ENCODE data around the gene CCDC50. TPM values are rescaled to one million over a fixed set of nuclear protein-coding genes. Genes with fewer than 3 reads are reported as not detected.

CCDC50 gene
- total RNA-seq, 1 experiment from 2014 or later, result 21.0 TPM

- Mint-ChIP-seq H3K4me3 (no peak overlapping the region), H3K27me3 (ENCODE audit: low read depth) (no peaks in the 10 kb centered on the region; the same call in 1 of the 2 replicates), H3K27ac (no peak overlapping the region; a peak in 1 of 7 replicates), H3K9me3 (no peaks in the 10 kb centered on the region), H3K36me3 (ENCODE audit: insufficient read depth in 1 of 3, low read depth in 3 of 3) (no peaks in the 10 kb centered on the region), H3K4me1 (peaks cover 15 to 25% of the 10 kb centered on the region in 2 experiments)
- no peak overlapping the region for H3K56ac ChIP-seq (ENCODE audit: insufficient read length, low read depth, low read length)
- no peak overlapping the region for H2BK120ac ChIP-seq (ENCODE audit: low read depth, low read length, poor library complexity, severe bottlenecking)
- no peaks in the 10 kb centered on the region; the same call in 1 of the 2 replicates for H3K4me1 ChIP-seq (ENCODE audit: insufficient read depth, low read length)
- no peaks in the 10 kb centered on the region for H3K27me3 ChIP-seq (ENCODE audit: insufficient read depth, low read length)
- no peak overlapping the region for H2BK20ac ChIP-seq (ENCODE audit: low read depth, low read length, poor library complexity, severe bottlenecking)
- H3K23ac ChIP-seq (ENCODE audit: insufficient read length, low read depth, low read length), result no peak overlapping the region
- no peak overlapping the region for H3K27ac ChIP-seq (ENCODE audit: insufficient read length, low read depth, low read length)
- no peak overlapping the region for H2BK5ac ChIP-seq (ENCODE audit: insufficient read length, low read length)
- H3K14ac ChIP-seq (ENCODE audit: insufficient read depth, low read length), result no peak overlapping the region
- no peak overlapping the region for H4K8ac ChIP-seq (replicated peaks; ENCODE audit: insufficient read length, low read depth, low read length)
- no peak overlapping the region for H2BK15ac ChIP-seq (ENCODE audit: low read depth, low read length)
- no peak overlapping the region for H3K4me2 ChIP-seq (ENCODE audit: insufficient read depth, insufficient read length, low read length)
- WGBS (ENCODE audit: extremely low coverage, insufficient read length, low lambda C conversion rate), result no CpG with 5 or more reads among the region's 2 CpGs
- no peak overlapping the region for H2AK5ac ChIP-seq (ENCODE audit: insufficient read length, low read length)
- no peaks in the 10 kb centered on the region for H3K79me1 ChIP-seq (ENCODE audit: insufficient read depth, low read depth, low read length, poor library complexity, severe bottlenecking)
- H2BK12ac ChIP-seq (ENCODE audit: insufficient read length, low read depth, low read length), result no peak overlapping the region
- no peak for TF ChIP-seq CTCF (conservative IDR thresholded peaks at IDR 0.05)
- no peaks in the 10 kb centered on the region for H3K9me3 ChIP-seq (ENCODE audit: control insufficient read depth, low read depth, low read length)
- DNase-seq, result no peak
- H4K91ac ChIP-seq (ENCODE audit: insufficient read length, low read depth, low read length), result no peak overlapping the region
- H4K20me1 ChIP-seq (ENCODE audit: control insufficient read depth, insufficient read depth, insufficient read length), result no peaks in the 10 kb centered on the region
- H3K9ac ChIP-seq (ENCODE audit: extremely low read depth, insufficient read length, low read length), result no peak overlapping the region
- H3T11ph ChIP-seq (ENCODE audit: low read length), result no peak overlapping the region
- H3K18ac ChIP-seq (ENCODE audit: insufficient read length, low read depth, low read length), result no peak overlapping the region
- H3K4ac ChIP-seq (ENCODE audit: low read depth, low read length), result no peak overlapping the region
- H2AFZ ChIP-seq (ENCODE audit: low read length), result no peak overlapping the region
- no peaks in the 10 kb centered on the region for H3K23me2 ChIP-seq (ENCODE audit: insufficient read length, low read depth, low read length, poor library complexity, severe bottlenecking)
- no peaks in the 10 kb centered on the region for H3K79me2 ChIP-seq (ENCODE audit: insufficient read depth, low read length)
- no peak overlapping the region for H4K5ac ChIP-seq (ENCODE audit: insufficient read length, low read depth, low read length)
These were observed 26.7 kb upstream of the CCDC50 start for GRCh38 chr3:191302451-191302850.

All from H9 (cell line).